NB4 (cell line): ENCODE measurements around the gene VSIG10L.
A peak's percentile ranks its signal among the peaks of the same experiment; 100 is the strongest.

Source experiments
- DNase-seq: peaks from one replicate; pipeline ENCODE4 v3.0.0; 2010; ENCODE audit warnings: low read depth
- H3K4me3 ChIP-seq: one replicate; pipeline ENCODE4 v1.5.1; 2011; ENCODE audit warnings: mild to moderate bottlenecking, low read depth, low read length, moderate library complexity
- CTCF ChIP-seq: IDR thresholded peaks from one replicate; pipeline ENCODE4 v1.5.1; 2012; ENCODE audit warnings: low read depth, low read length
- MYC ChIP-seq: IDR thresholded peaks from 2 replicates; pipeline ENCODE4 v1.6.1; 2011; ENCODE audit warnings: low read depth, low read length
- POLR2A ChIP-seq: IDR thresholded peaks from 2 replicates; pipeline ENCODE4 v1.6.1; 2011; ENCODE audit warnings: mild to moderate bottlenecking; ENCODE audit not compliant: insufficient read length; ENCODE audit errors: extremely low read depth
- TF ChIP-seq, protein P1 (sequence below): IDR thresholded peaks from 2 replicates; pipeline ENCODE4 v1.6.1; 2011; ENCODE audit warnings: low read depth, low read length

Gene VSIG10L

DNA sequence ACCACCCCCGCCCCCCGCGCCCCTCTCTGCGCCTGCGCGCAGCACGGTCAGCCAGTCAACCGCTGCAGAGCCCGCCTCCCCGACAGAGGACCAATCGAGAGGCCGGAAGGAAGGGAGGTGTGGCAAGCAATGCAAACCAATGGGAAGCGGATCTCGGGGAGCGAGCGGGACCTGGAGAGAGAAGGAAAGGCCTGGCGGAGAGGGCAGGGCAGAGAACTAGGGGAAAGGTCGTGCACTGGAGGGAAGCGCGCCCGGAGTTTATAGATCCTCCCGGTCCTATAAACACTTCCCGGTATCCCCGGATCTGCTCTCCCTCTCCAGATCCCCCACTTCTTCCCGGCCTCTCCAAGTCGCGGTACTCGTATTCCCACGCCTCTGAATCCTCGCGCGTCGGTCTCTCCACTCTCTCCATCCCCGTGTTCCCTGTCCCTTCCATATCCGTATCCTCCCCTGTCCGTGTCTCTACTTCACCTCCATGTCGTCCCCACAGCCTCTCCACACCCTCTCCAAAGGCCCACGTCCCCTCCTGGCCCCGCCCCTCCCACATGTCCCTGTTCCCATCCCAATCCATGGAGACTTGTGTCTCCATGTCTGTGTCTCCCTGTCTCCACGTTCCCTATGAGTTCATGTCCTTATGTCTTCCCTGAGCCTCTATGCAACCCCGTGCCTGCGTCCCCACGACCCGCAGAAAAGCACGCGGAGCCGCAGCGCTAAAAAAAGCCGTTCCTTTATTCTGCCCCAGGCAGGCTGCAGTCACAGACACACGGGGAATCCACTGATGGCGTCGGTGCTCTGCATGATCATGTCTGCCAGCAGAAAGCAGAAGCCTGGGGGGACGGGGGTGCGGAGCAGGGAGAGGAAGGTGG, 24.7 kb upstream of the VSIG10L start:
- peak overlapping the region; percentile 87 for H3K4me3 ChIP-seq
- TF ChIP-seq CTCF (no peak), POLR2A (peak; percentile 85), MYC (peak; percentile 49; the same call in 1 of the 2 replicates)
- TF ChIP-seq, protein P1, sequence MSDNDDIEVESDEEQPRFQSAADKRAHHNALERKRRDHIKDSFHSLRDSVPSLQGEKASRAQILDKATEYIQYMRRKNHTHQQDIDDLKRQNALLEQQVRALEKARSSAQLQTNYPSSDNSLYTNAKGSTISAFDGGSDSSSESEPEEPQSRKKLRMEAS = no peak
- peak; percentile 98 for DNase-seq

- no peak for DNase-seq
- TF ChIP-seq POLR2A = no peak
- TF ChIP-seq, protein P1 = peak; percentile 47; the same call in 1 of the 2 replicates
These were observed 24.0 kb upstream of the VSIG10L start, which contains the start of gene ETFB for GRCh38 chr19:51365965-51366388. TSS of gene ETFB (minus strand) at chr19:51366388. CDS start at chr19:51366326, 62 bp downstream.

DNA sequence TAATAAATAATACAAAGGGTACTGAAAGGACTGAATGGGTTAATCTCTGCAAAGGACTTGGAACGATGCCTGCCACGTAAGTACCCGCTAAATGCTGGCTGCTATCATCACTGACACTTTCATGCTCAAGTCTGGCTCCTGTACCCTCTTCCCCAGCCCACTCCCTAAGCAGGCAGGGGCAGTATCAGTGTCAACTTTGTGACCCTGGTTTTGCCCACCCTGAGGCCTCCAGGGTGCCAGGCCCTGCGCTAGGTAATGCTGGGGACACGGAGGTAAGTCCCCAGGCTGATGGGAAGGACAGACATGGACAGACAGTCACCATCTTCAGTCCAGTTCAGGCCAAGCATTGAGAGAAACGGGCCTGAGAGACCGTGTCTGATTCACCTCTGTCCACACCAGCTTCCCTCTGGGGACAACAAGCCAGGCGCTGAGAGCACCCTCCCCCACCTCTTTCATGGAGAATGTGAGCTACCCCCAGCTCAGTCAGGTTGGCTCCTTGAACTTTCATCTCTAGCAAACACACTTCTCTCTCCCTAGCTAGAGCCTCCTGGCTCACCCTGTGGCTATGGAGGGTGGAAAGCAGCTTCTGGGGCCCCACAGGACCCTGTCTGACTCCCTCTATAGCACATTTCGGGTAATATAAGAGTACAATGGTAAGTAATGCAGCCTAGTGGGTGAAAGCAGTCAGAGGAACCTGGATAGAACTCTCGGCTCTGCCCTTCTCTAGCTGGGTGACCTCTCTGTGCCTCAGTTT, 23.4 kb upstream of the VSIG10L start:
- TF ChIP-seq MYC (no peak), CTCF (no peak), POLR2A (no peak)
- TF ChIP-seq, protein P1 = no peak
- H3K4me3 ChIP-seq = peak overlapping the region; percentile 73
- DNase-seq = peak; percentile 64

More at GRCh38 chr19:51365965-51366388, 24.0 kb upstream of the VSIG10L start, which contains the start of gene ETFB:
- H3K4me3 ChIP-seq = peak within 1 kb of the TSS; percentile 87

- no peak for DNase-seq
- no peak overlapping the region for H3K4me3 ChIP-seq
- no peak for TF ChIP-seq MYC
- no peak for TF ChIP-seq POLR2A
- TF ChIP-seq CTCF = no peak
- TF ChIP-seq, protein P1 = no peak
These were observed 22.5 kb upstream of the VSIG10L start for GRCh38 chr19:51364200-51365106.

DNA sequence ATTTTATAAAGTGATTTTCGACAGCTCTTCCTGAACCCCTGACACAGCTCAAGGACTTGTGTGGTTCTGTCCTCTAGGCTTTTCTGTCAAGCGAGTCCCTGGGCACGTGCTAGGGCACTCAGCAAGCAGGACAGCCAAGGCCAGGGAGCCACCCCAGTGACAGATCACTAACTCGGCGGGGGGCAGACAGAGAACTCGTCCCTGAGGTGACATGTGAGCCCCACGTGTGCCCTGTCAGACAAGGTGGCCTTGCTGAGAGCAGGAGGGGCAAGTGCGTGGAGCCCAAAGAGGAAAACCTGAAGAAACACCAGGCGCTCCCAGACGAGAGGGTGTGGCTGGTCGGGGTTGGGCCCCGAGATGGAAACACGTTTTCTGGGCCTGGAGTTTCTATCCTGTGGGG, 19.3 kb upstream of the VSIG10L start:
- TF ChIP-seq, protein P1 = no peak
- TF ChIP-seq MYC (no peak), CTCF (no peak), POLR2A (no peak)
- DNase-seq = no peak

More for the DNA sequence above, 19.3 kb upstream of the VSIG10L start:
- no peak overlapping the region for H3K4me3 ChIP-seq
